Naive thymus-derived CD8-positive, alpha-beta T cell (primary cell): ENCODE results near the gene EMILIN1. TPM values are rescaled to one million over a fixed set of nuclear protein-coding genes. Genes with fewer than 3 reads are reported as not detected.

Experiments
- ATAC-seq, 2 donors: fragments of 150-1000 bp; cut with Tn5 transposase in 1 of 2; sonication (Bioruptor Pico), chemical (Tn5 transposase) in 1 of 2; 1 replicate in 1 of 2; 2 replicates in 1 of 2; pipeline ENCODE4 v1.10.0; 2021; ENCODE audit warnings: mild to moderate bottlenecking in 2 of 2, moderate library complexity in 2 of 2
- POLR2A ChIA-PET: fragments of 350-600 bp; sonication (Branson Sonifier 250); formaldehyde crosslinking; loops from one replicate; lab custom pipeline; 2021; ENCODE audit warnings: antibody characterized with exemption; lab: Charles Lee
- DNase-seq, 10 donors: peaks; one replicate each; pipeline versions ENCODE4 v3.0.0 to v3.0.0-alpha.2; 2020 to 2022
- H3K27ac Mint-ChIP-seq, 10 donors: one replicate each; pipeline ENCODE4 v1.8.0; 2020 to 2022; ENCODE audit warnings: mild to moderate bottlenecking in 10 of 10, mixed read lengths in 10 of 10, moderate library complexity in 4 of 10, inconsistent platforms in 1 of 10
- H3K27me3 Mint-ChIP-seq, 5 donors: one replicate each; pipeline ENCODE4 v1.8.0; 2021 to 2022; ENCODE audit warnings: mixed read lengths in 5 of 5
- H3K36me3 Mint-ChIP-seq, 3 donors: one replicate each; pipeline ENCODE4 v1.8.0; 2020 to 2022; ENCODE audit warnings: mixed read lengths in 3 of 3, mild to moderate bottlenecking in 2 of 3, inconsistent platforms in 1 of 3
- H3K4me1 Mint-ChIP-seq, 4 donors: one replicate each; pipeline ENCODE4 v1.8.0; 2021 to 2022; ENCODE audit warnings: mixed read lengths in 4 of 4
- H3K4me3 Mint-ChIP-seq, 10 donors: one replicate each; pipeline ENCODE4 v1.8.0; 2020 to 2022; ENCODE audit warnings: mild to moderate bottlenecking in 10 of 10, mixed read lengths in 10 of 10, moderate library complexity in 6 of 10, inconsistent platforms in 1 of 10
- H3K9me3 Mint-ChIP-seq, 9 donors: one replicate each; pipeline ENCODE4 v1.8.0; 2020 to 2022; ENCODE audit warnings: mixed read lengths in 9 of 9, mild to moderate bottlenecking in 3 of 9, inconsistent platforms in 1 of 9, moderate library complexity in 1 of 9
- polyA plus RNA-seq, 3 donors: library from polyadenylated mRNA; unstranded; fragments of 300-500 nt; fragmentation: Illumina TruSeq; gene quantifications; one replicate each; pipeline ENCODE4 v1.2.3, GENCODE V29; 2021
- total RNA-seq, 8 experiments: library from RNA in 2 of 8; stranded (reverse) in 2 of 8; gene quantifications; one replicate each; pipeline ENCODE4 v1.2.3 and lab custom pipeline; 2021 to 2026

The EMILIN1 gene
- total and polyA plus RNA-seq, 5 experiments from 2014 or later: 0.41 to 1.1 (median 0.90) TPM

- DNase-seq: no peak
- Mint-ChIP-seq H3K36me3 (peaks cover 0 to 44% (median 2%) of the 10 kb centered on the region in 3 donors), H3K4me1 (peaks cover 0 to 20% (median 2%) of the 10 kb centered on the region in 4 donors), H3K4me3 (peak overlapping the region in 1 of 10 donors; percentile 8), H3K27me3 (no peaks in the 10 kb centered on the region), H3K27ac (peak overlapping the region in 6 of 10 donors; percentile 15 to 85 (median 64)), H3K9me3 (no peaks in the 10 kb centered on the region)
- peak in 1 of 2 donors; percentile 65 for ATAC-seq
- POLR2A ChIA-PET: interaction anchor here (1.7 kb wide), 1 partner anchor 9 kb away, joined by 4 read pairs; the partner anchor contains the start of gene TMEM214
Measured at GRCh38 chr2:27042159-27042661, 36.2 kb upstream of the EMILIN1 start.

- DNase-seq (no peak), ATAC-seq (no peak)
- POLR2A ChIA-PET: interaction anchor here (0.6 to 1.8 kb wide), 3 partner anchors 10 to 28 kb away, joined by 3 to 7 read pairs (median 4); partner anchors contain the start of genes OST4 and TMEM214
- Mint-ChIP-seq H3K9me3 (no peaks in the 10 kb centered on the region), H3K27ac (peak overlapping the region in 3 of 10 donors; percentile 52 to 79 (median 59)), H3K27me3 (no peaks in the 10 kb centered on the region), H3K4me1 (peaks cover 0 to 20% (median 2%) of the 10 kb centered on the region in 4 donors), H3K4me3 (no peak overlapping the region), H3K36me3 (peaks cover 0 to 35% (median 2%) of the 10 kb centered on the region in 3 donors)
Measured at GRCh38 chr2:27042985-27043634, 35.3 kb upstream of the EMILIN1 start.

- ATAC-seq (peak; percentile 23 to 32), DNase-seq (peak in 9 of 10 donors; percentile 32 to 73 (median 55))
- Mint-ChIP-seq H3K36me3 (peaks cover 0 to 9% (median 7%) of the 10 kb centered on the region in 3 donors), H3K27ac (peak overlapping the region; percentile 97 to 100 (median 99)), H3K27me3 (peaks cover 0 to 12% (median 0%) of the 10 kb centered on the region in 5 donors), H3K4me3 (peak overlapping the region; percentile 86 to 99 (median 97)), H3K9me3 (peaks cover 0 to 10% (median 3%) of the 10 kb centered on the region in 9 donors), H3K4me1 (peaks cover 22 to 31% (median 28%) of the 10 kb centered on the region in 4 donors)
- POLR2A ChIA-PET: interaction anchor here (0.6 to 17.0 kb wide), 10 partner anchors 12 to 909 kb away, joined by 3 to 270 read pairs (median 8); partner anchors contain the start of genes ATRAID, KHK, OST4 and SLC35F6
Measured at GRCh38 chr2:27049422-27050280, 28.8 kb upstream of the EMILIN1 start.

GRCh38 chr2:27050281-27050995 lies 28.0 kb upstream of the EMILIN1 start:
- DNase-seq: peak; percentile 73 to 99 (median 92)
- Mint-ChIP-seq H3K4me1 (peaks cover 22 to 37% (median 29%) of the 10 kb centered on the region in 4 donors), H3K4me3 (peak overlapping the region; percentile 86 to 99 (median 97)), H3K36me3 (peaks cover 0 to 16% (median 8%) of the 10 kb centered on the region in 3 donors), H3K27me3 (peaks cover 0 to 12% (median 0%) of the 10 kb centered on the region in 5 donors), H3K9me3 (peaks cover 0 to 10% (median 3%) of the 10 kb centered on the region in 9 donors), H3K27ac (peak overlapping the region; percentile 97 to 100 (median 99))
- POLR2A ChIA-PET: interaction anchor here (0.6 to 17.0 kb wide), 22 partner anchors 9 to 910 kb away, joined by 3 to 270 read pairs (median 6); partner anchors contain the start of genes ATRAID, KHK, NRBP1 and OST4
- peak; percentile 60 to 66 for ATAC-seq

GRCh38 chr2:27050996-27051901 lies 27.2 kb upstream of the EMILIN1 start, which contains the start of gene AGBL5:
AGBL5 (plus strand) TSS chr2:27051668; CDS start chr2:27052959, 1,291 bp downstream.
- H3K27me3 Mint-ChIP-seq: peaks cover 0 to 12% (median 0%) of the 10 kb centered on the region in 5 donors
- H3K9me3 Mint-ChIP-seq: peaks cover 0 to 10% (median 3%) of the 10 kb centered on the region in 9 donors
- peaks cover 0 to 22% (median 8%) of the 10 kb centered on the region in 3 donors for H3K36me3 Mint-ChIP-seq
- peaks cover 22 to 40% (median 29%) of the 10 kb centered on the region in 4 donors for H3K4me1 Mint-ChIP-seq
- peak; percentile 86 to 99 (median 97) for DNase-seq
- H3K4me3 Mint-ChIP-seq: peak within 1 kb of the TSS; percentile 86 to 99 (median 97)
- ATAC-seq: peak; percentile 71 to 75
- POLR2A ChIA-PET: interaction anchor here (0.6 to 17.0 kb wide), 23 partner anchors 8 to 867 kb away, joined by 3 to 270 read pairs (median 6); partner anchors contain the start of genes ATRAID, GTF3C2, KHK and NRBP1
- peak within 1 kb of the TSS; percentile 97 to 100 (median 99) for H3K27ac Mint-ChIP-seq

- peaks cover 22 to 40% (median 29%) of the 10 kb centered on the region in 4 donors for H3K4me1 Mint-ChIP-seq
- ATAC-seq (no peak), DNase-seq (peak in 3 of 10 donors; percentile 29 to 82 (median 41))
- H3K27me3 Mint-ChIP-seq: peaks cover 0 to 12% (median 0%) of the 10 kb centered on the region in 5 donors
- H3K27ac Mint-ChIP-seq: peak overlapping the region; percentile 78 to 100 (median 94)
- peaks cover 0 to 10% (median 3%) of the 10 kb centered on the region in 9 donors for H3K9me3 Mint-ChIP-seq
- POLR2A ChIA-PET: interaction anchor here (0.7 to 17.0 kb wide), 14 partner anchors 8 to 1710 kb away, joined by 3 to 270 read pairs (median 8); partner anchors contain the start of genes ATRAID, DNMT3A, GTF3C2 and KHK
- H3K36me3 Mint-ChIP-seq: peaks cover 0 to 25% (median 8%) of the 10 kb centered on the region in 3 donors
- H3K4me3 Mint-ChIP-seq: peak overlapping the region; percentile 84 to 97 (median 86)
Measured at GRCh38 chr2:27051902-27052645, 26.3 kb upstream of the EMILIN1 start.

GRCh38 chr2:27053321-27053720 lies 25.1 kb upstream of the EMILIN1 start:
- Mint-ChIP-seq H3K9me3 (peaks cover 0 to 10% (median 3%) of the 10 kb centered on the region in 9 donors), H3K27ac (peak overlapping the region in 6 of 10 donors; percentile 11 to 59 (median 46)), H3K4me1 (peaks cover 22 to 40% (median 27%) of the 10 kb centered on the region in 4 donors), H3K27me3 (peaks cover 0 to 12% (median 0%) of the 10 kb centered on the region in 5 donors), H3K4me3 (peak overlapping the region; percentile 30 to 92 (median 82)), H3K36me3 (peaks cover 0 to 25% (median 8%) of the 10 kb centered on the region in 3 donors)
- POLR2A ChIA-PET: interaction anchor here (1.3 to 17.0 kb wide), 4 partner anchors 6 to 82 kb away, joined by 6 to 270 read pairs (median 72); partner anchors contain the start of genes KHK and OST4
- no peak for DNase-seq
- no peak for ATAC-seq

- Mint-ChIP-seq H3K36me3 (peaks cover 0 to 27% (median 8%) of the 10 kb centered on the region in 3 donors), H3K4me3 (peak overlapping the region in 4 of 10 donors; percentile 50 to 85 (median 62)), H3K9me3 (peaks cover 0 to 10% (median 3%) of the 10 kb centered on the region in 9 donors), H3K27ac (peak overlapping the region in 3 of 10 donors; percentile 26 to 36 (median 28)), H3K4me1 (peaks cover 22 to 40% (median 27%) of the 10 kb centered on the region in 4 donors), H3K27me3 (peaks cover 0 to 12% (median 0%) of the 10 kb centered on the region in 5 donors)
- no peak for DNase-seq
- no peak for ATAC-seq
- POLR2A ChIA-PET: interaction anchor here (1.3 to 17.0 kb wide), 3 partner anchors 15 to 83 kb away, joined by 6 to 270 read pairs (median 129); partner anchors contain the start of genes KHK and OST4
Measured at GRCh38 chr2:27053776-27054175, 24.6 kb upstream of the EMILIN1 start.

GRCh38 chr2:27054721-27055120 lies 23.7 kb upstream of the EMILIN1 start:
- ATAC-seq (no peak), DNase-seq (no peak)
- POLR2A ChIA-PET: interaction anchor here (7.9 to 17.0 kb wide), 2 partner anchors 14 to 29 kb away, joined by 129 to 270 read pairs; partner anchors contain the start of genes KHK and OST4
- H3K36me3 Mint-ChIP-seq: peaks cover 0 to 28% (median 8%) of the 10 kb centered on the region in 3 donors
- peak overlapping the region in 3 of 10 donors; percentile 20 to 73 (median 70) for H3K27ac Mint-ChIP-seq
- H3K27me3 Mint-ChIP-seq: peaks cover 0 to 12% (median 0%) of the 10 kb centered on the region in 5 donors
- H3K9me3 Mint-ChIP-seq: peaks cover 0 to 10% (median 3%) of the 10 kb centered on the region in 9 donors
- H3K4me3 Mint-ChIP-seq: no peak overlapping the region
- peaks cover 16 to 34% (median 23%) of the 10 kb centered on the region in 4 donors for H3K4me1 Mint-ChIP-seq
